NCI-H2227 treated with DMSO at 0.1 percent for 48 hours (cell line): ENCODE results near the gene TMEM141.
"Not testable (repeated sequence)": the region's sequence is repeated elsewhere in the genome, so short reads cannot be mapped to it uniquely, and the experiment has no call there.

ENCODE experiments used
- DNase-seq: peaks from one replicate; lab custom pipeline; 2025; lab: John Stamatoyannopoulos, UW

Gene TMEM141

GRCh38 chr9:136773386-136774044 is 17.6 kb upstream of the TMEM141 start:
- no peak for DNase-seq

DNA sequence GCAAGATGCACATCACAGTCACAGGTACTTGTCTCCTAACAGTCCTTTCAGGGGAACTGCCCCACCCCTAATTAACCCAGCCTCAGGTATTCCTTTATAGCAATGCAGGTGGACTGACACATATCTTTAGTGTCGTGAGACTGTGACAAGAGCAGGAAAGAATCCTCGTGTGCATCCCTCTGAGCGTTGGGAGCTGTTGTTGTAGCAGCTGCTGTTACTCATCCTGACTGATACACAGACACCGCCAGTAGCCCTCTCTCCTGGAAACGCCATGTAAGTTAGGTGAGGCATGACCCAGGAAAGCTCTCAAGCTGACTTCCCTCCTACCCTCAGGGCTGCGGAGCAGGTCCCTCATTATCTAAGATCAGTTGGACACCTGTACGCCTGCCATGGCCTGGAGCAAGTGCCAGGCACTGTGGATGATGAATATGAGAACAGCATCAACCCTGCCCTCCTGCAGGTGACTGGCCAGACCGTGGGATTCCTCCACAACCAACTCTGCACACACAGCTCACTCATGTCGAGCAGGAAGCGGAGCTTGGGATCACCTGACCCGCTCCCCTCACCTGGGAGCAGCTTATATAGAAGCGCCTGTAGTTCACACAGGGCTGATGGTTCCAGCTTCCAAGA is 16.6 kb upstream of the TMEM141 start:
- no peak for DNase-seq

GRCh38 chr9:136775191-136775590 is 16.0 kb upstream of the TMEM141 start:
- DNase-seq, result no peak

- DNase-seq, result no peak
Observed at GRCh38 chr9:136776947-136777346, 14.2 kb upstream of the TMEM141 start.

DNA sequence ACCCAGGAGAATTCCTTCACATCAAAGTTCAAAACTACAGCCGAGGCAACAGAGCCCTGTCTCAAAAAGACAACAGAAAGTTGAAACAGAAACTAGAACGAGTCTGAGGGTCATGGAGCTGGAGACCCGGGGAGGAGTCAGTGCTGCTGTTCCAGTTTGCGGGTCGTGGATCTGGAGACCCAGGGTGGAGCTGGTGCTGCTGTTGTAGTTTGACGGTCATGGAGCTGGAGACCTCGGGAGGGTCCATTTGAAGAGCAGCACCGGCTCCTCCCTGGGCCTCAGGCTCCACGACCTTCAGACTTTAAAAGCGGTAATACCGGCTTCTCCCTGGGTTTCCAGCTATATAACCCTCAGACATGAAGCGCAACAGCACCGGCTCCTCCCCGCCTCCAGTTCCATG is 13.8 kb upstream of the TMEM141 start:
- no peak for DNase-seq

DNA sequence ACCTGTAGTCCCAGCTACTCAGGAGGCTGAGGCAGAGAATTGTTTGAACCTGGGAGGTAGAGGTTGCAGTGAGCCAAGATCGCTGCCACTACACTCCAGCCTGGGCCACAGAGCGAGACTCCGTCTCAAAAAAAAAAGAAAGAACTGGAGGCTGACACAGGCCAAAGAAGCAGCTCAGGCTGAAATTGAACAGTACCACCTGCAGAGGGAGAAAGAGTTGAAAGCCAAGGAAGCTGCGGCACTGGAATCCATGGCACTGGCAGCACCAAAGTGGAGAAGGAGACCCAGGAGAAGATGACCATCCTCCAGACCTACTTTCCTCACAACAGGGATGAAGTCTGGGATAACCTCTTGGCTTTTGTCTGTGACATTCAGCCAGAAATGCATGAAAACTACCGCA is 11.3 kb upstream of the TMEM141 start:
- DNase-seq, result no peak

DNA sequence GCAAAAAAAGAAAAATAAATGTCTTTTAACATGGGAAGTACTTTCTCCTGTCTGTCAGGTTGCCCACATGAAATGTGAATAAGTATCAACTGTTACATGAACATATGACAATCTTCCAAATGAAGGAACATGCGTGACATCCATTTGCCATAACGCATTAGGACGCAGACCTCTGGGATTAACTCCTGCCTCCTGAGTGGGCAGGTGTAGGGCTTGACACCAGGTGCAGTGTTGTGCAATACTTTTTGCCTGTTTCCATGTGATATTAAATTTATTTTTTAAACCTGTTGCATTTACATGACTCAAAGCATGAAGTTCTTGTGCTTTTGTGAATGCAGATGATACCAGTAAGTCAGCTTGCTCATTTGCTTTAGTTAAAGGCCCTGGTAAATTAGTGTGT is 8.7 kb upstream of the TMEM141 start:
- no peak for DNase-seq

DNA sequence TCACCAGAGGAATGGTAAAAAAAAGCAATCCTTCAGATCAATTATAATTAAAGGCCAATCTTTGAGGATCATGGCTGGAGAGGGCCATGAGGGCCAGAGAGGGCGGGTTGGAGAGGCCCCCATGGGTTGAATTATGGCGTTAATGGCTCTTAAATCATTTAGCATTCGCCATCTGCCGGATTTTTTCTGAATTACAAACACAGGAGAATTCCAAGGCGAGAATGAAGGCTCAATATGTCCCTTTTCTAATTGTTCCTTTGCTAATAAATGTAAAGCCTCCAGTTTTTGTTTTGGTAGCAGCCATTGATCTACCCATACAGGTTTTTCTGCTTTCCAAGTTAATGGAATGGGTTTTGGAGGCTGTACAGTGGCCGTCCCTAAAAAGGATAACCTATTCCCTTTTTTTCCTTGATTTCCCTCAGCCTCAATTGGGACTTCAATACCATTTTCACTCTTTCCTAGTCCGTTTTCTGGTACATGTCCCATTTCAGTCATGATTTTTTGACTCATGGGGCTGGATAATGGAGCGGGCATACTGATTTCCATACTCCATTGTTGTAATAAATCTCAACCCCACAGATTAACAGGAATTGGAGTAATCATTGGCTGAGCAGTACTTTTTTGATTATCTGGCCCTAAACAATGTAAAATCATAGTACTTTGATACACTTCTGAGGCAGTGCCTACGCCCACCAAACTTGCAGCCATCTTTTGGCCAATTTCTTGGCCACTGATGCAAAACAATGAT is 6.7 kb upstream of the TMEM141 start:
- peak; percentile 5 for DNase-seq

GRCh38 chr9:136784997-136785361 is 6.2 kb upstream of the TMEM141 start:
- DNase-seq, result no peak

GRCh38 chr9:136785565-136786355 is 5.4 kb upstream of the TMEM141 start:
- not testable (repeated sequence) for DNase-seq

- no peak for DNase-seq
Observed at GRCh38 chr9:136786451-136786850, 4.7 kb upstream of the TMEM141 start.

- not testable (repeated sequence) for DNase-seq
Observed at GRCh38 chr9:136786983-136787382, 4.2 kb upstream of the TMEM141 start.

GRCh38 chr9:136787690-136788400 is 3.3 kb upstream of the TMEM141 start:
- peak; percentile 72 for DNase-seq

- not testable (repeated sequence) for DNase-seq
Observed at GRCh38 chr9:136788644-136789522, 2.3 kb upstream of the TMEM141 start.

DNA sequence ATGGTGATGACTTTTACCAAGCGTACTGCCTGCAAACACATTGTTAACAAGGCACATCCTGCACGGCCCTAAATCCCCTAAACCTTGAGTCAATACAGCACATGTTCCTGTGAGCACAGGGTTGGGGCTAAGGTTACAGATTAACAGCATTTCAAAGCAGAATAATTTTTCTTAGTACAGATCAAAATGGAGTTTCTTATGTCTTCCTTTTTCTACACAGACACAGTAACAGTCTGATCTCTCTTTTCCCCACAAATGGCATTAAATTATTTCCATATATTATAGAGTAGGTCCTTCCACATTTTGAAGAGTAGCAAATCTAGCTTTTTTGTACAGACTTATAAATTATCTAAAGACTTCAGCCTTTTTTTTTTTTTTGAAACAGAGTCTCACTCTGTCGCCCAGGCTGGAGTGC is 1.6 kb upstream of the TMEM141 start:
- DNase-seq, result no peak

DNA sequence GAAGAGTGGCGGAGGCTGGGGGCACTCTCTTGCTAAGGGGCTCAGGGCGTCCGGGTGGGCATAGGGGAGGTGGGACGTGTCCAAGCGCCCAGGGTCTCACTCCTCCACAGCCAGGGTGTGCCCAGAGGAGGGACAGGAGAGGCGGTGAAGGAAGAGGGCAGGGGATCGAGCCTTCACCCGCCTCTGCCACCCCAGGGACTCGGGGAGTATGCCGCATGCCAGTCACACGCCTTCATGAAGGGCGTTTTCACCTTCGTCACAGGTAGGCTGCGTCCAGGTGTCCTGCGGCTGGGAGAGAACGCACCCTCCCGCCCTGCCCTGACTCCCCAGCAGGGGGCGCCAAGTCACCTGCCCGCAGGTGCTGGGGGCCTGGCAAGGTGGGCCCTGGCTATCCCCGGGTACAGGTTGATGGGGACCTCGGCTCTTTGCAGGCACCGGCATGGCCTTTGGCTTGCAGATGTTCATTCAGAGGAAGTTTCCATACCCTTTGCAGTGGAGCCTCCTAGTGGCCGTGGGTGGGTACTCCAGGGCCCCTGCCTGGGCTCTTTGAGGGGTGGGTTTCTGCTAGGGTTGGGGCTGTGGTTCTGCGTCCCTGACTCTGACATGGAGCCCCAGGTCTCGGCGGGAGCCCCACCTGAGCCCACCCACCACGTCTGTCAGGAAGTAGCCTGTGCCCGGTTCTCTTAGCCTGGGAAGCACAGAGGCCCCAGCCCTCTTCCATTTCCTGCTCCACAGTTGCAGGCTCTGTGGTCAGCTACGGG is 552 bp downstream of the TMEM141 start:
- DNase-seq, result no peak

DNA sequence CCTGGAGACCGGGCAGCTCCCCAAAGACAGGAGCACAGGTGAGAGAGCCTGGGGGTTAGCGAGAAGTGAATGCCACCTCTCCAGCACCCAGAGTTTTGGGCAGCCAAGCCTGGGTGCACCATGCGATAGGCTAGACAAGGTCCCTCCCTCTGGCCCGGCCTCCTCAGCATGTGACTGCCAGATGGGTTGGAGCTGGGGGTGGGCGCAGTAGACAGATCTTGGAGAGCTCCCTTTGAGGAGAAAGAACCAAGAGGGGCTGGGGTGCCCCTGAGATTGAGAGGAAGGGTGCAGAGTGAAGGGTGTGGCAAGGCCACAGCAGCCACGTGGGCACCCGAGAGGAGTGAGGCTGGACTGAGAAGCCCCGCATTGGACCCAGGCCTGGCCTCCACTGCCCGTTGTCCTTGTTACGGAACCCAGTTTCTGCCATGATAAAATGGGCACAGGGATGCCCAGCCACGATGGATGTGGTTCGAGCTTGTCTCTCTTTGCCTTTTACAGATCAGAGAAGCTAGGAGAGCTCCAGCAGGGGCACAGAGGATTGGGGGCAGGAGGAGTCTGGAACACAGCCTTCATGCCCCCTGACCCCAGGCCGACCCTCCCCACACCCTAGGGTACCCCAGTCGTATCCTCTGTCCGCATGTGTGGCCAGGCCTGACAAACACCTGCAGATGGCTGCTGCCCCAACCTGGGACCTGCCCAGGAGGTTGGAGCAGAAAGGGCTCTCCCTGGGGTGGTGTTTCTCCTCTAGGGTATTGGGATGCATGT is 1.4 kb downstream of the TMEM141 start:
- no peak for DNase-seq

- no peak for DNase-seq
Observed at GRCh38 chr9:136793086-136793946, 2.2 kb downstream of the TMEM141 start.
